ENCODE measurements around the gene LCA5L.

GRCh38 chr21:39359382-39359781 lies 86.2 kb downstream of the LCA5L start:
- TF ChIP-seq POLR2A (IDR thresholded peaks at IDR 0.05) (no peak), CTCF (IDR thresholded peaks at IDR 0.05) (no peak)
